Endothelial cell of umbilical vein (primary cell): ENCODE data around the gene SWAP70. TPM values are rescaled to one million over a fixed set of nuclear protein-coding genes. Genes with fewer than 3 reads are reported as not detected.

ENCODE experiments used
- BruUV-seq: library from RNA; stranded (reverse); fragments of 400-500 nt; replicated peaks from 2 replicates; lab custom pipeline; 2021; lab: Mats Ljungman, UMichigan
- CTCF ChIA-PET: fragments of 300-600, 350-600 bp; sonication (Branson Sonifier 250); formaldehyde crosslinking; loops from one replicate; lab custom pipeline; 2021; ENCODE audit warnings: antibody characterized with exemption, inconsistent platforms; lab: Charles Lee
- POLR2A ChIA-PET: fragments of 300-600, 350-600 bp; sonication (Branson Sonifier 250); formaldehyde crosslinking; loops from one replicate; lab custom pipeline; 2021; ENCODE audit warnings: antibody characterized with exemption, inconsistent platforms; lab: Charles Lee
- DNase-seq: peaks from one replicate; pipeline ENCODE4 v3.0.0-alpha.2; 2011; ENCODE audit warnings: low read depth, low spot score
- FAIRE-seq: peaks from 2 replicates; lab custom pipeline; 2011; peaks lifted over from hg19 to GRCh38; lab: Jason Lieb, UNC
- H2AFZ ChIP-seq: 2 replicates; pipeline ENCODE4 v1.6.0; 2012; ENCODE audit warnings: low read depth, low read length, control low read depth, inconsistent platforms
- H3K27ac ChIP-seq: 2 replicates; pipeline ENCODE4 v1.5.1; 2011; ENCODE audit warnings: low read depth, mild to moderate bottlenecking, control low read depth, low read length, moderate library complexity; ENCODE audit not compliant: insufficient read depth
- H3K27me3 ChIP-seq, 2 experiments: 2 replicates each; pipeline versions ENCODE4 v1.6.0 to v1.6.1; 2011; ENCODE audit warnings: low read length in 2 of 2, mixed read lengths in 1 of 2; ENCODE audit not compliant: control insufficient read depth in 2 of 2, insufficient read depth in 2 of 2
- H3K36me3 ChIP-seq, 2 experiments: 2 replicates in 1 of 2; 3 replicates in 1 of 2; pipeline ENCODE4 v1.5.1; 2011; ENCODE audit warnings: low read length in 2 of 2, mild to moderate bottlenecking in 1 of 2, moderate library complexity in 1 of 2; ENCODE audit not compliant: control insufficient read depth in 2 of 2, insufficient read depth in 2 of 2; ENCODE audit errors: extremely low read depth in 1 of 2
- H3K4me1 ChIP-seq: 3 replicates; pipeline ENCODE4 v1.5.1; 2011; ENCODE audit warnings: mild to moderate bottlenecking, low read length; ENCODE audit not compliant: control insufficient read depth, insufficient read depth; ENCODE audit errors: extremely low read depth
- H3K4me2 ChIP-seq: 2 replicates; pipeline ENCODE4 v1.6.1; 2011; ENCODE audit warnings: low read length, control low read depth, mixed read lengths; ENCODE audit not compliant: insufficient read depth
- H3K4me3 ChIP-seq, 3 experiments: fragments of 200-600 bp in 1 of 3; sonication (generic), shearing (Covaris generic) in 1 of 3; replicated peaks in 1 of 3; 2 replicates each; pipeline ENCODE4 v1.5.1; 2011 to 2016; ENCODE audit warnings: control low read depth in 3 of 3, low read length in 3 of 3, mild to moderate bottlenecking in 2 of 3, inconsistent platforms in 1 of 3, low read depth in 1 of 3, moderate library complexity in 1 of 3; ENCODE audit not compliant: insufficient read depth in 1 of 3
- H3K79me2 ChIP-seq: 2 replicates; pipeline ENCODE4 v1.6.0; 2012; ENCODE audit warnings: low read length, inconsistent platforms; ENCODE audit not compliant: control insufficient read depth, insufficient read depth
- H3K9ac ChIP-seq: replicated peaks from 2 replicates; pipeline ENCODE3; 2011; ENCODE audit warnings: low read length, control low read depth; ENCODE audit not compliant: insufficient read depth; ENCODE audit errors: extremely low read depth
- H3K9me1 ChIP-seq: replicated peaks from 3 replicates; pipeline ENCODE4 v1.6.0; 2011; ENCODE audit warnings: mild to moderate bottlenecking, low read length; ENCODE audit not compliant: control insufficient read depth, insufficient read depth; ENCODE audit errors: extremely low read depth
- H3K9me3 ChIP-seq: replicated peaks from 2 replicates; pipeline ENCODE4 v1.5.1; 2012; ENCODE audit warnings: low read length, inconsistent platforms; ENCODE audit not compliant: control insufficient read depth, insufficient read depth
- H4K20me1 ChIP-seq: replicated peaks from 2 replicates; pipeline ENCODE3; 2011; ENCODE audit warnings: mild to moderate bottlenecking, low read length; ENCODE audit not compliant: control insufficient read depth, insufficient read depth; ENCODE audit errors: extremely low read depth
- EZH2 ChIP-seq: IDR thresholded peaks from 2 replicates; pipeline ENCODE4 v1.6.1; 2012; ENCODE audit warnings: borderline replicate concordance, low read depth, mild to moderate bottlenecking, moderate library complexity, low read length, inconsistent platforms; ENCODE audit not compliant: severe bottlenecking
- FOS ChIP-seq: IDR thresholded peaks from 2 replicates; pipeline ENCODE4 v1.6.1; 2011; ENCODE audit warnings: mild to moderate bottlenecking, low read length, moderate library complexity, borderline replicate concordance; ENCODE audit not compliant: insufficient read depth
- GATA2 ChIP-seq: IDR thresholded peaks from 2 replicates; pipeline ENCODE4 v1.7.0; 2011; ENCODE audit warnings: low read depth, mild to moderate bottlenecking, moderate library complexity, mixed read lengths, low read length; ENCODE audit not compliant: insufficient read length, insufficient read depth
- JUN ChIP-seq: IDR thresholded peaks from 2 replicates; pipeline ENCODE4 v1.6.1; 2011; ENCODE audit warnings: borderline replicate concordance, low read depth; ENCODE audit not compliant: insufficient read length, insufficient read depth
- POLR2A ChIP-seq: IDR thresholded peaks from 2 replicates; pipeline ENCODE4 v1.6.1; 2012; ENCODE audit warnings: low read depth, mild to moderate bottlenecking, control low read depth, low read length
- POLR2AphosphoS5 ChIP-seq: IDR thresholded peaks from 2 replicates; pipeline ENCODE4 v1.6.1; 2012; ENCODE audit warnings: low read depth, mild to moderate bottlenecking, control low read depth, low read length, moderate library complexity; ENCODE audit not compliant: insufficient read depth
- dilution Hi-C: fragments of 300-500 bp; cut with MboI; formaldehyde crosslinking; loops from one replicate; pipeline ENCODE4 v1.15.0; 2019; ENCODE audit warnings: low sequenced_read_pairs; ENCODE audit not compliant: extremely low pct_ligation_motif_present
- intact Hi-C: fragments of 100-400 bp; cut with micrococcal nuclease; formaldehyde crosslinking; loops from one replicate; pipeline ENCODE4 v1.10.0; 2022
- polyA plus RNA-seq, 4 experiments: library from polyadenylated mRNA; depleted of rRNA in 3 of 4; stranded (reverse) in 3 of 4; unstranded in 1 of 4; fragments of >200 nt; gene quantifications; 2 replicates each; pipeline versions ENCODE4 v1.2.1 to v1.2.3, GENCODE V29; 2011 to 2012; ENCODE audit warnings: missing spikeins in 1 of 4
- total RNA-seq: library from RNA; stranded (reverse); gene quantifications from 2 replicates; pipeline ENCODE4 v1.2.3, GENCODE V29; 2021
- TF ChIP-seq, protein P1 (sequence below), 2 donors: IDR thresholded peaks; 1 replicate in 1 of 2; 2 replicates in 1 of 2; pipeline ENCODE4 v1.5.1; 2011; ENCODE audit warnings: low read length in 2 of 2, mild to moderate bottlenecking in 2 of 2, moderate library complexity in 2 of 2, control low read depth in 1 of 2, inconsistent platforms in 1 of 2, low read depth in 1 of 2; ENCODE audit not compliant: insufficient read depth in 1 of 2; ENCODE audit errors: extremely low read depth in 1 of 2
- TF ChIP-seq, protein P2 (sequence below): IDR thresholded peaks from 2 replicates; pipeline ENCODE4 v1.6.1; 2011; ENCODE audit not compliant: insufficient read depth, insufficient read length

Gene SWAP70
- total and polyA plus RNA-seq, 2 donors (not counting 3 experiments of a cell fraction or from before 2014, with no cell fraction given): 52.5 to 165 TPM

DNA sequence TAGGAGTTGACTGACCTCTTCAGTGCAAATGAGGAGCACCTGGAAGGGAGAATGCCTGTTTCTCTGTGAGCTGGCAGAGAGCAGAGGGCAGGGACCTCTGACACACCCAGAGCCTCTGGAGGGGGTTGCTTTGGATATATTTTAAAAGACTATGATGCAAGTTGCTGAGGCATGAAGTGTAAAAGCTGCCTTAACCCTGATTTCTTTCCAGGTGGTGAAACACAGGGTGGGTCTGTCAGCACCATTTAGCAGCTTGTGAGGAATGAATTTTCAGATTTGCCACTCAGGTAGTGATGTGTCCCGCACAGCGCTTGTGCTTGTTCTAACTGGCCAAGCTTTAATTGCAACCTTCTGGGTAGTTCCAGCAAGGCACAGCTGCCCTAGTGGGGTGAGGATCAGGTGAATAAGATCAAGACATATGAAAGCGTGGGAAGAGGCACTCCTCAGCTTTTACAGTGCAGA is 90.2 kb downstream of the SWAP70 start:
- Histone ChIP-seq H4K20me1 (no peaks in the 10 kb centered on the region), H3K27me3 (no peaks in the 10 kb centered on the region), H3K27ac (no peak overlapping the region), H3K4me1 (peaks cover 37% of the 10 kb centered on the region), H3K79me2 (no peaks in the 10 kb centered on the region), H3K36me3 (peaks cover 10 to 14% of the 10 kb centered on the region in 2 experiments), H3K9ac (no peak overlapping the region), H3K9me1 (no peaks in the 10 kb centered on the region), H2AFZ (no peak overlapping the region), H3K9me3 (no peaks in the 10 kb centered on the region), H3K4me3 (no peak overlapping the region), H3K4me2 (no peak overlapping the region)
- no peak for DNase-seq
- no TSS peak for BruUV-seq
- TF ChIP-seq EZH2 (no peak), GATA2 (no peak), POLR2A (no peak), FOS (no peak), JUN (no peak), POLR2AphosphoS5 (peak; percentile 13)
- TF ChIP-seq, protein P1, sequence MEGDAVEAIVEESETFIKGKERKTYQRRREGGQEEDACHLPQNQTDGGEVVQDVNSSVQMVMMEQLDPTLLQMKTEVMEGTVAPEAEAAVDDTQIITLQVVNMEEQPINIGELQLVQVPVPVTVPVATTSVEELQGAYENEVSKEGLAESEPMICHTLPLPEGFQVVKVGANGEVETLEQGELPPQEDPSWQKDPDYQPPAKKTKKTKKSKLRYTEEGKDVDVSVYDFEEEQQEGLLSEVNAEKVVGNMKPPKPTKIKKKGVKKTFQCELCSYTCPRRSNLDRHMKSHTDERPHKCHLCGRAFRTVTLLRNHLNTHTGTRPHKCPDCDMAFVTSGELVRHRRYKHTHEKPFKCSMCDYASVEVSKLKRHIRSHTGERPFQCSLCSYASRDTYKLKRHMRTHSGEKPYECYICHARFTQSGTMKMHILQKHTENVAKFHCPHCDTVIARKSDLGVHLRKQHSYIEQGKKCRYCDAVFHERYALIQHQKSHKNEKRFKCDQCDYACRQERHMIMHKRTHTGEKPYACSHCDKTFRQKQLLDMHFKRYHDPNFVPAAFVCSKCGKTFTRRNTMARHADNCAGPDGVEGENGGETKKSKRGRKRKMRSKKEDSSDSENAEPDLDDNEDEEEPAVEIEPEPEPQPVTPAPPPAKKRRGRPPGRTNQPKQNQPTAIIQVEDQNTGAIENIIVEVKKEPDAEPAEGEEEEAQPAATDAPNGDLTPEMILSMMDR (IDR thresholded peaks at IDR 0.05; ENCODE audit: extremely low read depth in 1 of 2, insufficient read depth in 1 of 2, low read depth in 1 of 2, low read length in 2 of 2): no peak
- TF ChIP-seq, protein P2, sequence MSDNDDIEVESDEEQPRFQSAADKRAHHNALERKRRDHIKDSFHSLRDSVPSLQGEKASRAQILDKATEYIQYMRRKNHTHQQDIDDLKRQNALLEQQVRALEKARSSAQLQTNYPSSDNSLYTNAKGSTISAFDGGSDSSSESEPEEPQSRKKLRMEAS: no peak
- FAIRE-seq: no peak
- POLR2A ChIA-PET: interaction anchor here (0.9 kb wide), 1 partner anchor 551 kb away, joined by 4 read pairs; the partner anchor contains the start of gene ADM
- CTCF ChIA-PET: interaction anchor here (0.6 to 2.2 kb wide), 5 partner anchors 31 to 612 kb away, joined by 3 to 7 read pairs (median 3); no protein-coding TSS in a partner anchor
- dilution Hi-C loops (no loop called here), intact Hi-C loops (no loop called here)
